Naive thymus-derived CD4-positive, alpha-beta T cell (primary cell): ENCODE results near the gene CEP44. TPM values are rescaled to one million over a fixed set of nuclear protein-coding genes. Genes with fewer than 3 reads are reported as not detected.
"Not testable (repeated sequence)": the region's sequence is repeated elsewhere in the genome, so short reads cannot be mapped to it uniquely, and the experiment has no call there.

Experiments
- ATAC-seq: fragments of 150-1000 bp; cut with Tn5 transposase; 2 replicates; pipeline ENCODE4 v1.10.0; 2021; ENCODE audit warnings: mild to moderate bottlenecking, moderate library complexity
- CTCF ChIA-PET: fragments of 350-600 bp; sonication (Branson Sonifier 250); formaldehyde crosslinking; loops from one replicate; lab custom pipeline; 2021; ENCODE audit warnings: antibody characterized with exemption; lab: Charles Lee
- POLR2A ChIA-PET: fragments of 350-600 bp; sonication (Branson Sonifier 250); formaldehyde crosslinking; loops from one replicate; lab custom pipeline; 2021; ENCODE audit warnings: antibody characterized with exemption, inconsistent platforms; lab: Charles Lee
- DNase-seq, 9 donors: peaks; one replicate each; pipeline versions ENCODE4 v3.0.0 to v3.0.0-alpha.2; 2020 to 2022; ENCODE audit warnings: mixed read lengths in 1 of 9
- H3K27ac ChIP-seq: one replicate; pipeline ENCODE4 v1.7.0; 2013; ENCODE audit warnings: mild to moderate bottlenecking, low read depth, low read length, moderate library complexity
- H3K27me3 ChIP-seq, 2 donors: one replicate each; pipeline ENCODE4 v1.7.0; 2013; ENCODE audit warnings: low read length in 2 of 2, mild to moderate bottlenecking in 2 of 2, moderate library complexity in 2 of 2; ENCODE audit not compliant: control insufficient read depth in 2 of 2, insufficient read depth in 2 of 2
- H3K36me3 ChIP-seq, 3 experiments: 1 replicate in 2 of 3; 2 replicates in 1 of 3; pipeline ENCODE4 v1.7.0; 2013; ENCODE audit warnings: low read length in 3 of 3, mild to moderate bottlenecking in 3 of 3, moderate library complexity in 1 of 3; ENCODE audit not compliant: insufficient read depth in 3 of 3, control insufficient read depth in 2 of 3
- H3K4me1 ChIP-seq, 2 donors: one replicate each; pipeline ENCODE4 v1.7.0; 2013; ENCODE audit warnings: low read length in 2 of 2, mild to moderate bottlenecking in 2 of 2, moderate library complexity in 1 of 2; ENCODE audit not compliant: control insufficient read depth in 2 of 2, insufficient read depth in 2 of 2
- H3K4me3 ChIP-seq: 2 replicates; pipeline ENCODE4 v1.7.0; 2013; ENCODE audit warnings: mild to moderate bottlenecking, low read length
- H3K9me3 ChIP-seq, 3 experiments: 1 replicate in 2 of 3; 2 replicates in 1 of 3; pipeline ENCODE4 v1.7.0; 2013; ENCODE audit warnings: low read length in 3 of 3; ENCODE audit not compliant: control insufficient read depth in 2 of 3
- H3K27ac Mint-ChIP-seq, 9 donors: one replicate each; pipeline ENCODE4 v1.8.0; 2020 to 2022; ENCODE audit warnings: mixed read lengths in 9 of 9, mild to moderate bottlenecking in 8 of 9, moderate library complexity in 5 of 9, inconsistent platforms in 2 of 9
- H3K27me3 Mint-ChIP-seq, 5 donors: one replicate each; pipeline ENCODE4 v1.8.0; 2021 to 2022; ENCODE audit warnings: mixed read lengths in 5 of 5, mild to moderate bottlenecking in 1 of 5
- H3K36me3 Mint-ChIP-seq, 5 donors: one replicate each; pipeline ENCODE4 v1.8.0; 2020 to 2022; ENCODE audit warnings: mixed read lengths in 5 of 5, mild to moderate bottlenecking in 3 of 5, inconsistent platforms in 1 of 5
- H3K4me1 Mint-ChIP-seq, 7 donors: one replicate each; pipeline ENCODE4 v1.8.0; 2020 to 2022; ENCODE audit warnings: mixed read lengths in 7 of 7, mild to moderate bottlenecking in 3 of 7, inconsistent platforms in 1 of 7
- H3K4me3 Mint-ChIP-seq, 10 donors: one replicate each; pipeline ENCODE4 v1.8.0; 2020 to 2022; ENCODE audit warnings: mild to moderate bottlenecking in 10 of 10, mixed read lengths in 10 of 10, moderate library complexity in 6 of 10, inconsistent platforms in 2 of 10
- H3K9me3 Mint-ChIP-seq, 11 donors: one replicate each; pipeline ENCODE4 v1.8.0; 2020 to 2022; ENCODE audit warnings: mixed read lengths in 11 of 11, mild to moderate bottlenecking in 4 of 11, inconsistent platforms in 1 of 11, moderate library complexity in 1 of 11
- intact Hi-C, 2 donors: fragments of 100-400 bp; cut with micrococcal nuclease; formaldehyde crosslinking; loops; one replicate each; pipeline ENCODE4 v1.15.1; 2023
- polyA plus RNA-seq, 2 donors: library from polyadenylated mRNA; unstranded; fragments of 300-500 nt; fragmentation: Illumina TruSeq; gene quantifications; one replicate each; pipeline ENCODE4 v1.2.3, GENCODE V29; 2021
- total RNA-seq, 6 experiments: library from RNA in 5 of 6; stranded (reverse) in 5 of 6; gene quantifications; 1 replicate in 5 of 6; 2 replicates in 1 of 6; pipeline ENCODE4 v1.2.3 and lab custom pipeline; 2021 to 2026

CEP44 gene
- total and polyA plus RNA-seq, 7 experiments from 2014 or later = 6.4 to 28.2 (median 18.0) TPM

- peak overlapping the region in 4 of 9 donors; percentile 36 to 100 (median 100) for H3K27ac Mint-ChIP-seq
- Histone ChIP-seq H3K27ac (no peak overlapping the region), H3K4me3 (no peak overlapping the region), H3K4me1 (peaks cover 25 to 32% of the 10 kb centered on the region in 2 donors), H3K9me3 (peaks cover 0 to 4% (median 0%) of the 10 kb centered on the region in 3 experiments), H3K27me3 (no peaks in the 10 kb centered on the region), H3K36me3 (peaks cover 0 to 11% (median 0%) of the 10 kb centered on the region in 3 experiments)
- peak overlapping the region; percentile 16 to 100 (median 97) for H3K4me3 Mint-ChIP-seq
- intact Hi-C loops = loop anchor here (2.0 to 10.0 kb wide), 7 partner anchors 37 to 1915 kb away; partner anchors contain the start of genes GALNT7 (in 1 of the 2) and SPATA4 (in 1 of the 2)
- peaks cover 40 to 92% (median 84%) of the 10 kb centered on the region in 7 donors for H3K4me1 Mint-ChIP-seq
- peaks cover 0 to 23% (median 17%) of the 10 kb centered on the region in 5 donors for H3K36me3 Mint-ChIP-seq
- no peaks in the 10 kb centered on the region for H3K27me3 Mint-ChIP-seq
- ChIA-PET CTCF (no interaction called here), POLR2A (no interaction called here)
- no peak for DNase-seq
- ATAC-seq = no peak
- peaks cover 0 to 6% (median 0%) of the 10 kb centered on the region in 11 donors for H3K9me3 Mint-ChIP-seq
These were observed 1.8 kb upstream of the CEP44 start for GRCh38 chr4:174281901-174282300.

GRCh38 chr4:174282836-174283506 is 740 bp upstream of the CEP44 start:
- Mint-ChIP-seq H3K36me3 (peaks cover 0 to 26% (median 19%) of the 10 kb centered on the region in 5 donors), H3K27me3 (no peaks in the 10 kb centered on the region), H3K4me1 (peaks cover 38 to 91% (median 81%) of the 10 kb centered on the region in 7 donors), H3K27ac (peak overlapping the region; percentile 99 to 100 (median 100)), H3K4me3 (peak overlapping the region; percentile 91 to 100 (median 99)), H3K9me3 (peaks cover 0 to 6% (median 0%) of the 10 kb centered on the region in 11 donors)
- DNase-seq (peak; percentile 47 to 87 (median 83)), ATAC-seq (peak; percentile 97)
- no peaks in the 10 kb centered on the region for H3K27me3 ChIP-seq
- H3K4me1 ChIP-seq = peaks cover 25 to 29% of the 10 kb centered on the region in 2 donors
- H3K36me3 ChIP-seq = peaks cover 0 to 11% (median 0%) of the 10 kb centered on the region in 3 experiments
- ChIA-PET CTCF (interaction anchor here (1.6 kb wide), 1 partner anchor 862 kb away, joined by 4 read pairs; no protein-coding TSS in a partner anchor), POLR2A (interaction anchor here (0.8 to 1.8 kb wide), 8 partner anchors 14 to 949 kb away, joined by 3 to 8 read pairs (median 4); partner anchors contain the start of gene HMGB2)
- intact Hi-C loops = loop anchor here (1.0 to 10.0 kb wide), 13 partner anchors 36 to 1914 kb away; partner anchors contain the start of genes SPATA4 (in 2 of the 2), GALNT7 (in 1 of the 2), HMGB2 (in 1 of the 2) and HPGD (in 1 of the 2)
- peaks cover 0 to 4% (median 0%) of the 10 kb centered on the region in 3 experiments for H3K9me3 ChIP-seq
- peak overlapping the region; percentile 98 for H3K27ac ChIP-seq
- H3K4me3 ChIP-seq = peak overlapping the region; percentile 99

GRCh38 chr4:174284487-174284886 is 776 bp downstream of the CEP44 start:
- Histone ChIP-seq H3K4me1 (peaks cover 20 to 29% of the 10 kb centered on the region in 2 donors), H3K36me3 (peaks cover 0 to 11% (median 0%) of the 10 kb centered on the region in 3 experiments), H3K9me3 (peaks cover 0 to 3% (median 0%) of the 10 kb centered on the region in 3 experiments), H3K27me3 (no peaks in the 10 kb centered on the region), H3K4me3 (peak overlapping the region; percentile 99), H3K27ac (peak overlapping the region; percentile 98)
- Mint-ChIP-seq H3K27ac (peak overlapping the region; percentile 99 to 100 (median 100)), H3K27me3 (no peaks in the 10 kb centered on the region), H3K9me3 (peaks cover 0 to 3% (median 0%) of the 10 kb centered on the region in 11 donors), H3K36me3 (peaks cover 0 to 32% (median 13%) of the 10 kb centered on the region in 5 donors), H3K4me1 (peaks cover 34 to 91% (median 81%) of the 10 kb centered on the region in 7 donors), H3K4me3 (peak overlapping the region; percentile 91 to 100 (median 99))
- DNase-seq (no peak), ATAC-seq (no peak)
- ChIA-PET CTCF (no interaction called here), POLR2A (interaction anchor here (0.5 to 1.8 kb wide), 5 partner anchors 18 to 950 kb away, joined by 3 to 8 read pairs (median 5); partner anchors contain the start of genes HMGB2 and SAP30)
- intact Hi-C loops = loop anchor here in 1 of 2 donors (5.0 to 10.0 kb wide), 4 partner anchors 62 to 1913 kb away; partner anchors contain the start of gene SPATA4

- H3K27ac ChIP-seq = no peak overlapping the region
- H3K36me3 ChIP-seq = peaks cover 0 to 11% (median 0%) of the 10 kb centered on the region in 3 experiments
- no peaks in the 10 kb centered on the region for H3K27me3 ChIP-seq
- Mint-ChIP-seq H3K27ac (peak overlapping the region in 1 of 9 donors; percentile 11), H3K9me3 (peaks cover 0 to 15% (median 3%) of the 10 kb centered on the region in 11 donors), H3K36me3 (peaks cover under 1 to 33% (median 15%) of the 10 kb centered on the region in 5 donors), H3K27me3 (no peaks in the 10 kb centered on the region), H3K4me1 (peaks cover 19 to 75% (median 67%) of the 10 kb centered on the region in 7 donors), H3K4me3 (peak overlapping the region in 1 of 10 donors; percentile 9)
- intact Hi-C loops = loop anchor here in 1 of 2 donors (10.0 kb wide), 1 partner anchor 208 kb away; no protein-coding TSS in a partner anchor
- ChIA-PET CTCF (no interaction called here), POLR2A (interaction anchor here (1.2 kb wide), 1 partner anchor 12 kb away, joined by 3 read pairs; no protein-coding TSS in a partner anchor)
- H3K4me1 ChIP-seq = peaks cover 12 to 22% of the 10 kb centered on the region in 2 donors
- no peak overlapping the region for H3K4me3 ChIP-seq
- DNase-seq (no peak), ATAC-seq (no peak)
- no peaks in the 10 kb centered on the region for H3K9me3 ChIP-seq
These were observed 3.2 kb downstream of the CEP44 start for GRCh38 chr4:174286870-174287269.

GRCh38 chr4:174292473-174292872 is 8.8 kb downstream of the CEP44 start:
- Mint-ChIP-seq H3K4me1 (peaks cover 5 to 53% (median 27%) of the 10 kb centered on the region in 7 donors), H3K4me3 (no peak overlapping the region), H3K9me3 (peaks cover 3 to 44% (median 17%) of the 10 kb centered on the region in 11 donors), H3K27me3 (no peaks in the 10 kb centered on the region), H3K27ac (no peak overlapping the region), H3K36me3 (peaks cover 10 to 60% (median 47%) of the 10 kb centered on the region in 5 donors)
- Histone ChIP-seq H3K4me1 (no peaks in the 10 kb centered on the region), H3K4me3 (no peak overlapping the region), H3K36me3 (peaks cover 0 to 6% (median 0%) of the 10 kb centered on the region in 3 experiments), H3K9me3 (peaks cover 0 to 4% (median 0%) of the 10 kb centered on the region in 3 experiments), H3K27ac (no peak overlapping the region), H3K27me3 (no peaks in the 10 kb centered on the region)
- ATAC-seq (no peak), DNase-seq (peak in 1 of 9 donors; percentile 5)
- intact Hi-C loops = no loop called here
- POLR2A ChIA-PET = interaction anchor here (0.7 kb wide), 1 partner anchor 1195 kb away, joined by 3 read pairs; no protein-coding TSS in a partner anchor
- CTCF ChIA-PET = no interaction called here

- H3K27me3 Mint-ChIP-seq, H3K4me1 ChIP-seq, intact Hi-C loops, POLR2A ChIA-PET, DNase-seq, H3K27ac ChIP-seq, H3K4me3 Mint-ChIP-seq, H3K27me3 ChIP-seq, H3K27ac Mint-ChIP-seq, CTCF ChIA-PET, H3K9me3 ChIP-seq, H3K4me3 ChIP-seq, ATAC-seq: not testable (repeated sequence)
- H3K36me3 ChIP-seq = peaks cover 0 to 12% (median 0%) of the 10 kb centered on the region in 3 experiments
- Mint-ChIP-seq H3K4me1 (peaks cover under 1 to 35% (median 14%) of the 10 kb centered on the region in 7 donors), H3K36me3 (peaks cover 12 to 57% (median 53%) of the 10 kb centered on the region in 5 donors), H3K9me3 (peaks cover 3 to 44% (median 17%) of the 10 kb centered on the region in 11 donors)
These were observed 10.9 kb downstream of the CEP44 start for GRCh38 chr4:174294641-174295040.
